Limb (tissue), 2 donors: ENCODE results near the gene MT1A.
"Not testable (repeated sequence)": the region's sequence is repeated elsewhere in the genome, so short reads cannot be mapped to it uniquely, and the experiment has no call there.

Source experiments
- DNase-seq, 2 donors: peaks; one replicate each; pipeline ENCODE4 v3.0.0-alpha.2; 2016; ENCODE audit errors: extremely low spot score in 2 of 2

MT1A gene

GRCh38 chr16:56653218-56653617 is 14.8 kb downstream of the MT1A start:
- DNase-seq, result no peak

GRCh38 chr16:56657555-56658326 is 19.3 kb downstream of the MT1A start, which contains the start of gene MT1F:
Gene MT1F, plus strand, starts transcription at chr16:56657959. Its CDS starts 100 bp downstream, at chr16:56658059.
- DNase-seq, result peak; percentile 21 to 52

GRCh38 chr16:56658327-56658875 is 19.9 kb downstream of the MT1A start:
- no peak for DNase-seq

GRCh38 chr16:56662357-56663354 is 24.2 kb downstream of the MT1A start:
- no peak for DNase-seq

- no peak for DNase-seq
These were observed 26.0 kb downstream of the MT1A start for GRCh38 chr16:56664506-56664905.

- not testable (repeated sequence) for DNase-seq
These were observed 27.1 kb downstream of the MT1A start for GRCh38 chr16:56665286-56666261.

- DNase-seq, result no peak
These were observed 29.4 kb downstream of the MT1A start, which contains the start of gene MT1G for GRCh38 chr16:56667581-56668571. Gene MT1G, minus strand, starts transcription at chr16:56668065. Its CDS starts 72 bp downstream, at chr16:56667993.

- no peak for DNase-seq
These were observed 30.8 kb downstream of the MT1A start, which contains the start of gene MT1H for GRCh38 chr16:56669005-56669839. Gene MT1H, plus strand, starts transcription at chr16:56669814. Its CDS starts 71 bp downstream, at chr16:56669885.

GRCh38 chr16:56669840-56670619 is 31.6 kb downstream of the MT1A start:
- DNase-seq, result no peak

- no peak for DNase-seq
These were observed 32.1 kb downstream of the MT1A start for GRCh38 chr16:56670620-56670934.

- DNase-seq, result not testable (repeated sequence)
These were observed 33.2 kb downstream of the MT1A start for GRCh38 chr16:56671691-56672090.

- DNase-seq, result not testable (repeated sequence)
These were observed 33.7 kb downstream of the MT1A start for GRCh38 chr16:56672171-56672570.

- DNase-seq, result no peak
These were observed 34.5 kb downstream of the MT1A start for GRCh38 chr16:56672761-56673536.

- DNase-seq, result no peak
These were observed 35.5 kb downstream of the MT1A start for GRCh38 chr16:56673921-56674320.

- DNase-seq, result not testable (repeated sequence)
These were observed 36.1 kb downstream of the MT1A start for GRCh38 chr16:56674570-56674969.

- no peak for DNase-seq
These were observed 37.3 kb downstream of the MT1A start for GRCh38 chr16:56675685-56676210.

- no peak for DNase-seq
These were observed 39.0 kb downstream of the MT1A start for GRCh38 chr16:56677474-56677873.
